Osteocyte (in vitro differentiated cells): ENCODE measurements around the gene MTCL3.

Experiments
- DNase-seq: peaks from one replicate; pipeline ENCODE4 v3.0.0; 2021; ENCODE audit warnings: mixed read lengths; ENCODE audit not compliant: unreplicated experiment; ENCODE audit errors: extremely low spot score
- H3K27ac Mint-ChIP-seq: one replicate; pipeline ENCODE4 v1.8.0; 2021; ENCODE audit warnings: mild to moderate bottlenecking, mixed read lengths; ENCODE audit not compliant: unreplicated experiment
- H3K27me3 Mint-ChIP-seq: one replicate; pipeline ENCODE4 v1.8.0; 2021; ENCODE audit warnings: mixed read lengths; ENCODE audit not compliant: unreplicated experiment
- H3K36me3 Mint-ChIP-seq: one replicate; pipeline ENCODE4 v1.8.0; 2021; ENCODE audit warnings: mixed read lengths; ENCODE audit not compliant: unreplicated experiment
- H3K4me1 Mint-ChIP-seq: one replicate; pipeline ENCODE4 v1.8.0; 2021; ENCODE audit warnings: mixed read lengths; ENCODE audit not compliant: unreplicated experiment
- H3K4me3 Mint-ChIP-seq: one replicate; pipeline ENCODE4 v1.8.0; 2021; ENCODE audit warnings: mild to moderate bottlenecking, moderate library complexity, mixed read lengths; ENCODE audit not compliant: unreplicated experiment
- H3K9me3 Mint-ChIP-seq: one replicate; pipeline ENCODE4 v1.8.0; 2021; ENCODE audit warnings: mixed read lengths; ENCODE audit not compliant: unreplicated experiment
- CTCF ChIP-seq: fragments of 200-600 bp; sonication (generic); IDR thresholded peaks from 2 replicates; pipeline ENCODE4 v1.5.0; 2021; ENCODE audit warnings: antibody characterized with exemption, mild to moderate bottlenecking, moderate library complexity

Gene MTCL3

GRCh38 chr6:127515794-127516661, 3.1 kb downstream of the MTCL3 start:
- peak; percentile 87 for DNase-seq
- Mint-ChIP-seq H3K27me3 (peaks cover 50% of the 10 kb centered on the region), H3K4me1 (peaks cover 23% of the 10 kb centered on the region), H3K27ac (no peak overlapping the region), H3K36me3 (no peaks in the 10 kb centered on the region), H3K4me3 (peak overlapping the region; percentile 74), H3K9me3 (no peaks in the 10 kb centered on the region)
- no peak for TF ChIP-seq CTCF

- Mint-ChIP-seq H3K36me3 (no peaks in the 10 kb centered on the region), H3K27me3 (peaks cover 48% of the 10 kb centered on the region), H3K9me3 (no peaks in the 10 kb centered on the region), H3K4me1 (peaks cover 23% of the 10 kb centered on the region), H3K27ac (no peak overlapping the region), H3K4me3 (peak overlapping the region; percentile 74)
- no peak for DNase-seq
- no peak for TF ChIP-seq CTCF
These were observed 3.8 kb downstream of the MTCL3 start for GRCh38 chr6:127515234-127515793.

- H3K27ac Mint-ChIP-seq, result no peak overlapping the region
- no peaks in the 10 kb centered on the region for H3K9me3 Mint-ChIP-seq
- no peak for DNase-seq
- peaks cover 23% of the 10 kb centered on the region for H3K4me1 Mint-ChIP-seq
- TF ChIP-seq CTCF, result no peak
- peak overlapping the region; percentile 74 for H3K4me3 Mint-ChIP-seq
- H3K36me3 Mint-ChIP-seq, result no peaks in the 10 kb centered on the region
- peaks cover 43% of the 10 kb centered on the region for H3K27me3 Mint-ChIP-seq
These were observed 4.3 kb downstream of the MTCL3 start for GRCh38 chr6:127514773-127515227.

- no peak for TF ChIP-seq CTCF
- no peak for DNase-seq
- no peaks in the 10 kb centered on the region for H3K9me3 Mint-ChIP-seq
- H3K36me3 Mint-ChIP-seq, result no peaks in the 10 kb centered on the region
- H3K4me1 Mint-ChIP-seq, result peaks cover 20% of the 10 kb centered on the region
- peaks cover 38% of the 10 kb centered on the region for H3K27me3 Mint-ChIP-seq
- H3K4me3 Mint-ChIP-seq, result peak overlapping the region; percentile 74
- H3K27ac Mint-ChIP-seq, result no peak overlapping the region
These were observed 4.9 kb downstream of the MTCL3 start for GRCh38 chr6:127514179-127514772.

- Mint-ChIP-seq H3K4me3 (no peak overlapping the region), H3K9me3 (no peaks in the 10 kb centered on the region), H3K36me3 (no peaks in the 10 kb centered on the region), H3K4me1 (peaks cover 15% of the 10 kb centered on the region), H3K27me3 (peaks cover 31% of the 10 kb centered on the region), H3K27ac (no peak overlapping the region)
- TF ChIP-seq CTCF, result no peak
- DNase-seq, result no peak
These were observed 5.7 kb downstream of the MTCL3 start for GRCh38 chr6:127513425-127513824.
